ENCODE data around the gene OR2T35. TPM values are rescaled to one million over a fixed set of nuclear protein-coding genes. Genes with fewer than 3 reads are reported as not detected.
"Not testable (repeated sequence)": the region's sequence is repeated elsewhere in the genome, so short reads cannot be mapped to it uniquely, and the experiment has no call there.

Gene OR2T35
- total and polyA plus RNA-seq, 2 of the 13 experiments (the other 11 are each of a cell fraction or from before 2014, with no cell fraction given), result not detected

DNA sequence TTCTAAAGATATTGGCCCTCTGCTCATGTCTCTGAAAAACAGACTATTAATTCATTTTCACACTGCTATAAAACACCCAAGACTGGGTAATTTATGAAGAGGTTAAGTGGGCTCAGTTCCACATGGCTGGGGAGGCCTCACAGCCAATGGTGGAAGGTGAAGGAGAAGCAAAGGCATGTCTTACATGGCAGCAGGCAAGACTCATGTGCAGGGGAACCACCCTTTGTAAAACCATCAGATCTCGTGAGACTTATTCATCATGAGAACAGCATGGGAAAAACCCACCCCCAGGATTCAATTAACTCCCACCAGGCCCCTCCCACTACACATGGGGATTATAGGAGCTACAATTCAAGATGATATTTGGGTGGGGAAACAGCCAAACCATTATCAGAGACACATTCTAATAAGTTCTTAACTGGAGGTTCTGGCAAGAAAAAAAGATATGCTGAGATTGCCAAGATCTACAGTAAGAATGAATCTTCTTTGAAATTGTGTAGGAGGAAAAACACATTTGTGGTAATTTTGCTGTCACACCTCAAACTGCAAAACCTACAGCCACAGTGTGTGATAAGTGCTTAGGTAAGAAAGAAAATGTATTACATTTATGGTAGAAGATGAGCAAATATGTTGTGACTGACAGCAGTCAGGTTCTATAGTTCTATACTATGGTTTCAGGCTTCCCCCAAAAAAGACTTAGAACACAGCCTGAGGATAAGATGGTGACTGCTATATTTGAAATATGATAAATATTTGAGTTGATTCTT is 3.9 kb upstream of the OR2T35 start:
- intact Hi-C loops (cut with micrococcal nuclease; ENCODE audit: unreplicated experiment); H3K4me3 ChIP-seq (replicated peaks in 1 of 3; ENCODE audit: insufficient read depth in 1 of 3, low read depth in 2 of 3, low read length in 3 of 3); DNase-seq (ENCODE audit: low spot score); H3K9me3 ChIP-seq (ENCODE audit: low read length); CTCF ChIA-PET (ENCODE audit: low intra/inter-chr PET ratio, low total read pairs); H3K9ac ChIP-seq (ENCODE audit: insufficient read depth, low read depth, low read length); H3K27ac ChIP-seq (ENCODE audit: extremely low read length, insufficient read depth, low read length); FAIRE-seq; H3K4me2 ChIP-seq (ENCODE audit: low read depth, low read length); ATAC-seq; H3K36me3 ChIP-seq (replicated peaks in 1 of 2; ENCODE audit: control insufficient read depth in 1 of 2, insufficient read depth in 2 of 2, low read length in 2 of 2); in situ Hi-C loops (cut with HindIII; ENCODE audit: extremely low pct_ligation_motif_present, low pct_unique_long_range_greater_than_20kb); H2AFZ ChIP-seq (ENCODE audit: low read length); H3K79me2 ChIP-seq (ENCODE audit: insufficient read depth, low read length); H4K20me1 ChIP-seq (ENCODE audit: insufficient read depth, low read length); BruUV-seq (replicated peaks); H3K4me1 ChIP-seq (ENCODE audit: insufficient read depth, low read length); POLR2A ChIA-PET; H3K27me3 ChIP-seq (ENCODE audit: control insufficient read depth in 1 of 2, insufficient read depth in 2 of 2, low read length in 2 of 2): not testable (repeated sequence)
- WGBS (ENCODE audit: low lambda C conversion rate), result no CpG with 5 or more reads among the region's 1 CpG

DNA sequence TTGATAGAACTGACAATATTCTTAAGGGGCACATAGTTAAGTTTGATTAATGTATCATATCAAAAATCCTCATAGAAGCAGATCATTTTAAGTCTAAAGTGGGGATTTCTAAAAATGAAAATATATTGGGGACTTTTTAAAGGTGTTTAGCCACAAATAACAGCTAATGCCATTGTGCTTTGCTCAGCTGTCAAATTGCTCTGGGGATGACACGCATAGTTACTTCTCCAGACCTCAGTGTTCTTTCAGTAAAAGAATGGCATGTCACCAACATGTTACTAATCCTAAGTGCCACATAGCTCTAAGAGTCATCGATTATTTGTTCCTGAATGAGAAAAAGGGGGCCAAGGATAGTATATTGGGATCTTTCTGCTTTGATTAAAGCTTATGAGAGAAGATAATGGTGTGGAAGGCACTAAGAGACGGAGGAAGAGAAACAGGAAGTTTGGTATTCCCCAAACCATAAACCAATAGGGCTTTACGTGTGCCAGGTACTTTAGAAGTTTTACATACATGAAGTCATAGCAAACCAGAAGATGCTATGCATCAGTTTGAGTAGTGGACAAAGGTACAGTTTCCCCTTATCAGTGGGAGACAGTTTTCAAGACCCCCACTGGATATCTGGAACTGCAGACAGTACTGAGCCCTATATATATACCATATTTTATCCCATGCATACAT is 2.0 kb downstream of the OR2T35 start:
- H3K4me1 ChIP-seq (ENCODE audit: insufficient read depth, low read length); H3K27ac ChIP-seq (ENCODE audit: extremely low read length, insufficient read depth, low read length); H3K79me2 ChIP-seq (ENCODE audit: insufficient read depth, low read length); CTCF ChIA-PET (ENCODE audit: low intra/inter-chr PET ratio, low total read pairs); H3K36me3 ChIP-seq (replicated peaks in 1 of 2; ENCODE audit: control insufficient read depth in 1 of 2, insufficient read depth in 2 of 2, low read length in 2 of 2); FAIRE-seq; H3K4me3 ChIP-seq (replicated peaks in 1 of 3; ENCODE audit: insufficient read depth in 1 of 3, low read depth in 2 of 3, low read length in 3 of 3); H3K27me3 ChIP-seq (ENCODE audit: control insufficient read depth in 1 of 2, insufficient read depth in 2 of 2, low read length in 2 of 2); intact Hi-C loops (cut with micrococcal nuclease; ENCODE audit: unreplicated experiment); H4K20me1 ChIP-seq (ENCODE audit: insufficient read depth, low read length); H3K9me3 ChIP-seq (ENCODE audit: low read length); in situ Hi-C loops (cut with HindIII; ENCODE audit: extremely low pct_ligation_motif_present, low pct_unique_long_range_greater_than_20kb); H3K4me2 ChIP-seq (ENCODE audit: low read depth, low read length); BruUV-seq (replicated peaks); ATAC-seq; H3K9ac ChIP-seq (ENCODE audit: insufficient read depth, low read depth, low read length); POLR2A ChIA-PET; DNase-seq (ENCODE audit: low spot score); H2AFZ ChIP-seq (ENCODE audit: low read length): not testable (repeated sequence)
- WGBS (ENCODE audit: low lambda C conversion rate), result no CpG with 5 or more reads among the region's 4 CpGs

DNA sequence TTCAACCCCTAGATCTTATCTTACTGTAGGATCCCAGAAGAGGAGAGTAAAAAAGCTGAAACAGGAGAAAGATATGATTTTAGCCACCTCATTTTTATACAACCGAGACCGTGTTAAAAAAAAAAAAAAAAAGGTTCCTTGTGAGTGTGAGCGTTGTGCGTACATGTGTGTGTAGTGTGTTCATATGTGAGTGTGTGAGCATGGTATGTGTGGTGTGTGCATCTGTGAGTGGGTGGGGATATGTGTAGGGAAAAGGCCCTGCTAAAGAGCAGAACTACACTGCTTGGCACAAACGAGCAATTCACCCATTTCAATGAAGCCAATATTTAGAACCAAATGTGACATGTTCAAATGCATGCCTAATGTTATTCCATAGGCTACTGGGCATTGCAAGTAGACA is 3.5 kb downstream of the OR2T35 start:
- H3K27ac ChIP-seq (ENCODE audit: extremely low read length, insufficient read depth, low read length); CTCF ChIA-PET (ENCODE audit: low intra/inter-chr PET ratio, low total read pairs); H3K9me3 ChIP-seq (ENCODE audit: low read length); H3K27me3 ChIP-seq (ENCODE audit: control insufficient read depth in 1 of 2, insufficient read depth in 2 of 2, low read length in 2 of 2); H3K4me1 ChIP-seq (ENCODE audit: insufficient read depth, low read length); DNase-seq (ENCODE audit: low spot score); BruUV-seq (replicated peaks); H2AFZ ChIP-seq (ENCODE audit: low read length); H3K9ac ChIP-seq (ENCODE audit: insufficient read depth, low read depth, low read length); H3K4me2 ChIP-seq (ENCODE audit: low read depth, low read length); H3K79me2 ChIP-seq (ENCODE audit: insufficient read depth, low read length); in situ Hi-C loops (cut with HindIII; ENCODE audit: extremely low pct_ligation_motif_present, low pct_unique_long_range_greater_than_20kb); H4K20me1 ChIP-seq (ENCODE audit: insufficient read depth, low read length); ATAC-seq; H3K36me3 ChIP-seq (replicated peaks in 1 of 2; ENCODE audit: control insufficient read depth in 1 of 2, insufficient read depth in 2 of 2, low read length in 2 of 2); H3K4me3 ChIP-seq (replicated peaks in 1 of 3; ENCODE audit: insufficient read depth in 1 of 3, low read depth in 2 of 3, low read length in 3 of 3); intact Hi-C loops (cut with micrococcal nuclease; ENCODE audit: unreplicated experiment); POLR2A ChIA-PET: not testable (repeated sequence)
- FAIRE-seq, result peak; percentile 60
- no CpG with 5 or more reads among the region's 5 CpGs for whole genome bisulfite sequencing (ENCODE audit: low lambda C conversion rate)

DNA sequence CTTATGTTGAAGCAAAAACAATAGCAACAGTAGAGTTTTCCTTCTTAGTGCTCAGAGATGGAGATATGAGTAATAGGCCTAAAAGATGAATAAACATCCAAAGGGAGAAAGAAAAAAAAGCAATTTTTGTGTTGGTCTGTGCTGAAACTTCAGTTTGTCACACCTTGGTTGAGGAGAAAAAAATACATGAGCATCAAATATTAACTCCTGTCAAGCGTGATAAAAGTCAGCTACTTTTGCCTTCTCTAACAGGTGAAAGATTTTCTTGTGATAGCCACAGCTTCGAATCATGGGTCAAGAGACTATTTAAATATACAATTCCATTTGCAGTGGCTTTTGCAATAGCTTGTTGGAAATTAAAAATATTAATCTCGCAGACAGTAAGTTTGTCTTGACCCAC is 4.2 kb downstream of the OR2T35 start:
- FAIRE-seq, result peak; percentile 32
- DNase-seq (ENCODE audit: low spot score); H3K9me3 ChIP-seq (ENCODE audit: low read length); H4K20me1 ChIP-seq (ENCODE audit: insufficient read depth, low read length); H3K36me3 ChIP-seq (replicated peaks in 1 of 2; ENCODE audit: control insufficient read depth in 1 of 2, insufficient read depth in 2 of 2, low read length in 2 of 2); H3K4me1 ChIP-seq (ENCODE audit: insufficient read depth, low read length); H3K27ac ChIP-seq (ENCODE audit: extremely low read length, insufficient read depth, low read length); BruUV-seq (replicated peaks); in situ Hi-C loops (cut with HindIII; ENCODE audit: extremely low pct_ligation_motif_present, low pct_unique_long_range_greater_than_20kb); H3K27me3 ChIP-seq (ENCODE audit: control insufficient read depth in 1 of 2, insufficient read depth in 2 of 2, low read length in 2 of 2); H3K79me2 ChIP-seq (ENCODE audit: insufficient read depth, low read length); intact Hi-C loops (cut with micrococcal nuclease; ENCODE audit: unreplicated experiment); CTCF ChIA-PET (ENCODE audit: low intra/inter-chr PET ratio, low total read pairs); POLR2A ChIA-PET; H3K4me2 ChIP-seq (ENCODE audit: low read depth, low read length); H3K9ac ChIP-seq (ENCODE audit: insufficient read depth, low read depth, low read length); ATAC-seq; H3K4me3 ChIP-seq (replicated peaks in 1 of 3; ENCODE audit: insufficient read depth in 1 of 3, low read depth in 2 of 3, low read length in 3 of 3); H2AFZ ChIP-seq (ENCODE audit: low read length): not testable (repeated sequence)
- WGBS (ENCODE audit: low lambda C conversion rate), result no CpG with 5 or more reads among the region's 3 CpGs
